PC-9 (cell line): ENCODE data around the gene ZNF57. TPM values are rescaled to one million over a fixed set of nuclear protein-coding genes. Genes with fewer than 3 reads are reported as not detected.
"Not testable (repeated sequence)": the region's sequence is repeated elsewhere in the genome, so short reads cannot be mapped to it uniquely, and the experiment has no call there.

Source experiments
- BruUV-seq: library from RNA; stranded (reverse); fragments of 400-500 nt; replicated peaks from 2 replicates; lab custom pipeline; 2021; lab: Mats Ljungman, UMichigan
- CTCF ChIA-PET: fragments of 300-600 bp; sonication (Branson Sonifier 250); formaldehyde crosslinking; loops from one replicate; lab custom pipeline; 2022; ENCODE audit warnings: antibody characterized with exemption; lab: Charles Lee
- POLR2A ChIA-PET: fragments of 300-600 bp; sonication (Branson Sonifier 250); formaldehyde crosslinking; loops from one replicate; lab custom pipeline; 2022; ENCODE audit warnings: antibody characterized with exemption; ENCODE audit not compliant: unreplicated experiment; lab: Charles Lee
- DNase-seq, 2 experiments: peaks; one replicate each; pipeline versions ENCODE4 v3.0.0 to v3.0.0-alpha.2; 2015 to 2022; ENCODE audit warnings: mixed read lengths in 1 of 2
- H2AFZ ChIP-seq: fragments of 200-600 bp; sonication (generic); 2 replicates; pipeline ENCODE4 v1.8.1; 2017; ENCODE audit warnings: antibody characterized with exemption
- H3F3A ChIP-seq: fragments of 200-600 bp; sonication (generic); 2 replicates; pipeline ENCODE4 v1.8.1; 2017; ENCODE audit warnings: antibody characterized with exemption, mild to moderate bottlenecking, low read depth; ENCODE audit not compliant: insufficient read depth
- H3K27ac ChIP-seq: fragments of 200-600 bp; sonication (generic); 2 replicates; pipeline ENCODE4 v1.6.1; 2016; ENCODE audit warnings: mixed run types
- H3K27me3 ChIP-seq: fragments of 200-600 bp; sonication (generic); 2 replicates; pipeline ENCODE4 v1.6.1; 2016; ENCODE audit warnings: low read depth, mixed run types; ENCODE audit not compliant: insufficient read depth
- H3K36me3 ChIP-seq: fragments of 200-600 bp; sonication (generic); 2 replicates; pipeline ENCODE4 v1.6.1; 2016; ENCODE audit warnings: low read depth, mixed run types
- H3K4me1 ChIP-seq: fragments of 200-600 bp; sonication (generic); replicated peaks from 2 replicates; pipeline ENCODE4 v1.6.1; 2016; ENCODE audit warnings: mixed run types; ENCODE audit not compliant: insufficient read depth
- H3K4me2 ChIP-seq: fragments of 200-600 bp; sonication (generic); 2 replicates; pipeline ENCODE4 v1.6.1; 2017; ENCODE audit warnings: mixed run types
- H3K4me3 ChIP-seq: fragments of 200-600 bp; sonication (generic); 2 replicates; pipeline ENCODE4 v1.6.1; 2016; ENCODE audit warnings: mixed run types
- H3K79me2 ChIP-seq: fragments of 200-600 bp; sonication (generic); 2 replicates; pipeline ENCODE4 v1.6.1; 2017; ENCODE audit warnings: low read depth, mixed run types
- H3K9me2 ChIP-seq: fragments of 200-600 bp; sonication (generic); 2 replicates; pipeline ENCODE4 v1.8.1; 2017; ENCODE audit warnings: mild to moderate bottlenecking; ENCODE audit not compliant: insufficient read depth
- H3K9me3 ChIP-seq: fragments of 200-600 bp; sonication (generic); 2 replicates; pipeline ENCODE4 v1.8.1; 2016; ENCODE audit warnings: low read depth; ENCODE audit not compliant: insufficient read depth
- H4K20me1 ChIP-seq: fragments of 200-600 bp; sonication (generic); 2 replicates; pipeline ENCODE4 v1.8.1; 2017; ENCODE audit not compliant: insufficient read depth
- CTCF ChIP-seq: fragments of 200-600 bp; sonication (generic); conservative IDR thresholded peaks from 2 replicates; pipeline ENCODE4 v1.6.1; 2017; ENCODE audit warnings: mixed run types, antibody characterized with exemption, mild to moderate bottlenecking, moderate library complexity
- EZH2 ChIP-seq: fragments of 200-600 bp; sonication (generic); IDR thresholded peaks from 2 replicates; pipeline ENCODE4 v1.8.0; 2017; ENCODE audit warnings: antibody characterized with exemption, low read depth
- intact Hi-C: fragments of 100-400 bp; cut with micrococcal nuclease; formaldehyde crosslinking; loops from one replicate; pipeline ENCODE4 v1.10.0; 2022; ENCODE audit not compliant: unreplicated experiment
- total RNA-seq: library from RNA; stranded (reverse); gene quantifications from 2 replicates; pipeline ENCODE4 v1.2.3, GENCODE V29; 2021

Gene ZNF57
- total RNA-seq, 1 experiment from 2014 or later, result 2.6 TPM

- H3K9me2 ChIP-seq, result no peaks in the 10 kb centered on the region
- no TSS peak for BruUV-seq
- no peak overlapping the region for H3K27ac ChIP-seq
- no peaks in the 10 kb centered on the region for H3K9me3 ChIP-seq
- no peaks in the 10 kb centered on the region for H3K79me2 ChIP-seq
- no peaks in the 10 kb centered on the region for H3F3A ChIP-seq
- no peaks in the 10 kb centered on the region for H3K36me3 ChIP-seq
- ChIA-PET CTCF (interaction anchor here (0.6 to 1.2 kb wide), 2 partner anchors 63 to 619 kb away, joined by 3 to 5 read pairs; no protein-coding TSS in a partner anchor), POLR2A (no interaction called here)
- intact Hi-C loops, result loop anchor here (5.0 kb wide), 1 partner anchor 65 kb away; no protein-coding TSS in a partner anchor
- TF ChIP-seq CTCF (peak; percentile 61), EZH2 (no peak)
- no peak overlapping the region for H3K4me2 ChIP-seq
- H4K20me1 ChIP-seq, result no peaks in the 10 kb centered on the region
- peak in 1 of 2 experiments; percentile 58 for DNase-seq
- H3K4me3 ChIP-seq, result no peak overlapping the region
- peaks cover 29% of the 10 kb centered on the region for H3K27me3 ChIP-seq
- no peak overlapping the region for H2AFZ ChIP-seq
- no peaks in the 10 kb centered on the region for H3K4me1 ChIP-seq
Measured at GRCh38 chr19:2887391-2887914, 13.3 kb upstream of the ZNF57 start.

DNA sequence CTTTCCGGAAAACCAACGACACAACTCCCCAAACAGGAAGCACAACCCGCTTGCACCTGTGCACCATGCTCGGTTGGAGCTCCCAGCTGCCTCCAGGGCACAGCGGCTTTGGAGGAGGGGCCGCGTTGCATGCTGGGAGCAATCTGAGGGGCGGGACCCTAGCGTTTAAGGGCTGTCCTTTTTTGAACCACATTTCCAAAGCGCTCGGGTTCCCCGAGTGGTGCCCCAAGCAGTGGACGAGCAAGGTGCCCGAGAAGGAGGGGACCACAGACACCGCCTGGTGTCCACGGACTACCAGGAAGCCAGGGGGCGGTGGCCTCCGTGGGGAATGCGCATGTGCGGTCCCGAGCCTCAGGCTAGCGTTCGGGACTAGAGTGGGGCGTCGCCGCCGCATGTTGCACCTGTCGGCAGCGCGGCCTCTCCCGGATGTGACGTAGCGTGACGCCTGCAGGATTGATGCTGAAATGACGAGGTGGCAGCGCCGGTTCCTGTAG lies 11.9 kb upstream of the ZNF57 start:
- H3K4me2 ChIP-seq, result peak overlapping the region; percentile 42
- TF ChIP-seq EZH2 (no peak), CTCF (no peak)
- intact Hi-C loops, result loop anchor here (5.0 kb wide), 1 partner anchor 64 kb away; no protein-coding TSS in a partner anchor
- BruUV-seq, result no TSS peak
- no peaks in the 10 kb centered on the region for H3F3A ChIP-seq
- no peak overlapping the region for H2AFZ ChIP-seq
- POLR2A ChIA-PET, result no interaction called here
- H3K79me2 ChIP-seq, result no peaks in the 10 kb centered on the region
- peaks cover 20% of the 10 kb centered on the region for H3K27me3 ChIP-seq
- no peak overlapping the region for H3K27ac ChIP-seq
- peak overlapping the region; percentile 29; the same call in 1 of the 2 replicates for H3K4me3 ChIP-seq
- H3K9me2 ChIP-seq, result no peaks in the 10 kb centered on the region
- no peaks in the 10 kb centered on the region for H3K36me3 ChIP-seq
- no peaks in the 10 kb centered on the region for H3K9me3 ChIP-seq
- no peaks in the 10 kb centered on the region for H3K4me1 ChIP-seq
- CTCF ChIA-PET, result no interaction called here
- peak in 1 of 2 experiments; percentile 38 for DNase-seq
- no peaks in the 10 kb centered on the region for H4K20me1 ChIP-seq

DNA sequence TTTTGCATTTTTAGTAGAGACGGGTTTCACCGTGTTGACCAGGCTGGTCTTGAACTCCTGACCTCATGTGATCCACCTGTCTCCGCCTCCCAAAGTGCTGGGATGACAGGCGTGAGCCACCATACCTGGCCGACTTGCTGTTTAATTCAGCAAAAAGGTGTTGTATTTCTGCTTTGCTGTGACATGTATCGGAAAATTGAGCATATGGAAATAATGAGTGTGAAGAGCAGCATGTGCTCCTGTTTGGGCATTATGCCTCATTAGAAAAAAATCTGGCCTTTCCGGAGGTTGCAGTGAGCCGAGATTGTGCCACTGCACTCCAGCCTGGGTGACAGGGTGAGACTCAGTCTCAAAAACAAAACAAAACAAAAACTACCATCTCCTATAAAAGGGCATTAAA lies 10.2 kb upstream of the ZNF57 start:
- H3K27ac ChIP-seq, H3K4me2 ChIP-seq, H3K36me3 ChIP-seq, H2AFZ ChIP-seq, H4K20me1 ChIP-seq, DNase-seq, H3F3A ChIP-seq, H3K9me3 ChIP-seq, H3K27me3 ChIP-seq, CTCF ChIA-PET, H3K9me2 ChIP-seq, BruUV-seq, POLR2A ChIA-PET, H3K79me2 ChIP-seq, H3K4me1 ChIP-seq, intact Hi-C loops, H3K4me3 ChIP-seq: not testable (repeated sequence)
